ENCODE data around the gene VGLL4. TPM values are rescaled to one million over a fixed set of nuclear protein-coding genes. Genes with fewer than 3 reads are reported as not detected.

The VGLL4 gene
- total RNA-seq, 1 experiment from 2014 or later = 41.2 TPM

DNA sequence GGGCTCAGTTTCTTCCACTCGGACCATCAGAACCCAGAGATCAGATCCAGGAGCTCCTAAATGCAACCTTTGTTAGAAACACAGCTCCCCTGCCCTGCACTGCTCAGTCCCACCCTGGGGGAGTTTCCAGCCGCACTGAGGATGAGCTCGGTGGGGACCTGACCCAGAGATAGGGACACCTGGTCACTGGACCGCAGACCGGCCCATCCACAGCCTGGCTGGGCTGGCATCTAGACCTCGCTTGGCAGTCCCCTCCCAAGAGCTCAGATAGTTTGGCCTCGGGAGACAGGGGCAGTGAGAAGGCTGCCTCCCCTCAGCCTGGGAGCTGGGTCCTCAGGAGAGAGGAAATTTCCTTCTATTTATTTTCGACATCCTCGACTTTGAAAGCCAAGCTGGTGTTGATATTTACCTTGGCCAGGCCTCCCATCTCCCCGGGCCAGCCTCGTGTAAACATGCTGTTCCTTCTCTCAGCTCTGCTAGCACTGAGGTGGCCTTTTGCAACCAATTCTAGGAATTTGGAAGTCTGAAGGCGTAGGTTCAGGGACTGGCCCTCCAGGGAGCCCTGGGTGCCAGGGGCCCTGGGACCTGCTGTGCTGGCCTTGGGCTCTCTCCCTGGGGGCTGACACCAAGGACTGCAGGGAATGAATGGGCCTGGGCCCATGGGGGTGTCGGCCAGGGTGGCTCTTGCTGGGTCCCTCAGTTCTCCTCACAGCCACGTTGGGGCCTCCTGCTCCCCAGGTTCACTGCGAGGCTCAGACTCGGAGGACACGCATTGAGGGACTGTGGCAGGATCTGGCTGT, 90.1 kb downstream of the VGLL4 start:
- intact Hi-C loops (cut with micrococcal nuclease; ENCODE audit: unreplicated experiment) = no loop called here
- ChIA-PET CTCF (no interaction called here), POLR2A (ENCODE audit: low non-redundant PET) (no interaction called here)
- TF ChIP-seq EZH2 (IDR thresholded peaks at IDR 0.05; ENCODE audit: borderline replicate concordance, low read depth, low read length, poor library complexity, severe bottlenecking) = no peak
- TF ChIP-seq, protein P1, sequence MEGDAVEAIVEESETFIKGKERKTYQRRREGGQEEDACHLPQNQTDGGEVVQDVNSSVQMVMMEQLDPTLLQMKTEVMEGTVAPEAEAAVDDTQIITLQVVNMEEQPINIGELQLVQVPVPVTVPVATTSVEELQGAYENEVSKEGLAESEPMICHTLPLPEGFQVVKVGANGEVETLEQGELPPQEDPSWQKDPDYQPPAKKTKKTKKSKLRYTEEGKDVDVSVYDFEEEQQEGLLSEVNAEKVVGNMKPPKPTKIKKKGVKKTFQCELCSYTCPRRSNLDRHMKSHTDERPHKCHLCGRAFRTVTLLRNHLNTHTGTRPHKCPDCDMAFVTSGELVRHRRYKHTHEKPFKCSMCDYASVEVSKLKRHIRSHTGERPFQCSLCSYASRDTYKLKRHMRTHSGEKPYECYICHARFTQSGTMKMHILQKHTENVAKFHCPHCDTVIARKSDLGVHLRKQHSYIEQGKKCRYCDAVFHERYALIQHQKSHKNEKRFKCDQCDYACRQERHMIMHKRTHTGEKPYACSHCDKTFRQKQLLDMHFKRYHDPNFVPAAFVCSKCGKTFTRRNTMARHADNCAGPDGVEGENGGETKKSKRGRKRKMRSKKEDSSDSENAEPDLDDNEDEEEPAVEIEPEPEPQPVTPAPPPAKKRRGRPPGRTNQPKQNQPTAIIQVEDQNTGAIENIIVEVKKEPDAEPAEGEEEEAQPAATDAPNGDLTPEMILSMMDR (conservative IDR thresholded peaks at IDR 0.05; ENCODE audit: low read depth, low read length) = no peak
- Histone ChIP-seq H3K36me3 (ENCODE audit: insufficient read depth, low read length, poor library complexity, severe bottlenecking) (peaks cover 6% of the 10 kb centered on the region), H3K4me3 (ENCODE audit: low read depth, low read length, poor library complexity, severe bottlenecking) (no peak overlapping the region), H3K27ac (ENCODE audit: low read depth, low read length, poor library complexity, severe bottlenecking) (no peak overlapping the region), H3K27me3 (replicated peaks; ENCODE audit: insufficient read depth, low read depth, low read length, poor library complexity) (no peaks in the 10 kb centered on the region), H3K4me1 (ENCODE audit: insufficient read depth, low read length, poor library complexity, severe bottlenecking) (peaks cover 8% of the 10 kb centered on the region), H3K9me3 (ENCODE audit: low read depth, low read length, poor library complexity, severe bottlenecking) (no peaks in the 10 kb centered on the region)
- no TSS peak for BruUV-seq (replicated peaks)
- DNase-seq (ENCODE audit: low spot score) = no peak

DNA sequence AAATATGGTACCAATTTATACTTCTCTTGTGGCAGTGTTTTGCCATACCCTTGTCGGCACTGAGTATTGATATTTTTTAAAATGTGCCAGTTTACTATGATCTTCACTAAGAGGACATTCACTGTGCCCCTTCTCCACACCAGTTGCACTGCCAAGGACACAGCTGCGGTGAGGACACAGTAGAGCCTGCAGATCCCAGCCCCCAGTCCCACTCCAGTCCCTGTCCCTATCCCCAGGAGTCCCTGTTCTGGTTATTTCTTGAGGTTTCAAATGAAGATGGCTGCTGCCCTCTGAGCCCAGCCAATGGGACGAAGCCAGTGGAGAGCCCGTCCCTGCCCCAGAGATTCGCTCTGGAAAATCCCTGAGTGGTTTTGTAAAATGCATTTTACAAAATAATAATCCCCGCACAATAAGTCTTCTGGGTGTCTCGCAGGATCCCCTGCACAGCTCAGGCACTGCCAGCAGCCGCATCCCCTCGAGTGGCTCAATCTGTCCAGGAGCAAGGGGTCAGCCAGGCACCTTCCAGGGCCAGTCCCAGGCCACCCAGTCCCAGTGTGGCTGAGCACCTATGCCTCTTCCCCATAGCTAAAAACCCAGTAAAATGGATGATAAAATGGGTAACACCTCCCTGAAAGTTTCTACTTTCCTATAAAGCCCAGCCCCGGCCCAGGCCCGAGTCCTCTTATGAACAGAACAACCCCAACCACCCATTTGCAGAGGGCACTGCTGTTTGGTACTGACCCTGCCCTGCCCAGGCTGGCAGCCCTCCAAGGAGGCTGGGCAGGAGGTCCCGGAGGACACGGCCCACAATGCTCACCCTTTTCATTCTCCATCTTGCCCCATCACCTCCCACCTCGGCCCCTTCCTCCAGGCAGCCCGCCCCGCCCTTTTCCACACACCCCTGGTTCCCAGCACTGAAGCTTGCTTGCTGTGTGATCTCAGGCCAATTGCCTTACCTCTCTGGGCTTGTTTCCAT, 91.1 kb downstream of the VGLL4 start:
- ChIA-PET CTCF (no interaction called here), POLR2A (ENCODE audit: low non-redundant PET) (no interaction called here)
- Histone ChIP-seq H3K27me3 (replicated peaks; ENCODE audit: insufficient read depth, low read depth, low read length, poor library complexity) (no peaks in the 10 kb centered on the region), H3K36me3 (ENCODE audit: insufficient read depth, low read length, poor library complexity, severe bottlenecking) (no peaks in the 10 kb centered on the region), H3K27ac (ENCODE audit: low read depth, low read length, poor library complexity, severe bottlenecking) (no peak overlapping the region), H3K4me1 (ENCODE audit: insufficient read depth, low read length, poor library complexity, severe bottlenecking) (peaks cover 11% of the 10 kb centered on the region), H3K4me3 (ENCODE audit: low read depth, low read length, poor library complexity, severe bottlenecking) (no peak overlapping the region), H3K9me3 (ENCODE audit: low read depth, low read length, poor library complexity, severe bottlenecking) (no peaks in the 10 kb centered on the region)
- DNase-seq (ENCODE audit: low spot score) = no peak
- no peak for TF ChIP-seq EZH2 (IDR thresholded peaks at IDR 0.05; ENCODE audit: borderline replicate concordance, low read depth, low read length, poor library complexity, severe bottlenecking)
- TF ChIP-seq, protein P1 (conservative IDR thresholded peaks at IDR 0.05; ENCODE audit: low read depth, low read length) = no peak
- BruUV-seq (replicated peaks) = no TSS peak
- intact Hi-C loops (cut with micrococcal nuclease; ENCODE audit: unreplicated experiment) = no loop called here

DNA sequence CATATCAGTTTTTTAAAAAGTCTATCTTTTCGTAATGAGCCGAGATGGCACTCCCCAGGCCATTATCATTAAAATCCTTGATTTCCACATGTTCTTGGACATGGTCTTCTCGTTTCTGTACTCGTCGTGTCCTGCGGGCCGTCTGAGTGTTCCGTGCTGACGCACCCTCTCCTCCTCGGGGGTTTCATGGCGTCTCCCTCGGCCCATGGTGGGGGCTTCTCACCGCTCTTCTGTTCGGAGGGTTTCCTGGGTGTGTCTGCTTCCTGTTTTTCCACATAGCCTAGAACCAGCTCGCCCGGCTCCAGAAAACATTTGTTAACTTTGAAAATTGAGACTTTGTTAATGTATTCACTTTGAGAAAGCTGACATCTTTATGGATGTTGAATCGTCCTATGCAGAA, 92.7 kb downstream of the VGLL4 start:
- peaks cover 11% of the 10 kb centered on the region for H3K4me1 ChIP-seq (ENCODE audit: insufficient read depth, low read length, poor library complexity, severe bottlenecking)
- POLR2A ChIA-PET (ENCODE audit: low non-redundant PET) = no interaction called here
- CTCF ChIA-PET = no interaction called here

More for the DNA sequence above, 92.7 kb downstream of the VGLL4 start:
- Histone ChIP-seq H3K4me3 (ENCODE audit: low read depth, low read length, poor library complexity, severe bottlenecking) (no peak overlapping the region), H3K9me3 (ENCODE audit: low read depth, low read length, poor library complexity, severe bottlenecking) (no peaks in the 10 kb centered on the region), H3K27ac (ENCODE audit: low read depth, low read length, poor library complexity, severe bottlenecking) (no peak overlapping the region), H3K27me3 (replicated peaks; ENCODE audit: insufficient read depth, low read depth, low read length, poor library complexity) (no peaks in the 10 kb centered on the region), H3K36me3 (ENCODE audit: insufficient read depth, low read length, poor library complexity, severe bottlenecking) (no peaks in the 10 kb centered on the region)
- DNase-seq (ENCODE audit: low spot score) = no peak
- intact Hi-C loops (cut with micrococcal nuclease; ENCODE audit: unreplicated experiment) = no loop called here
- TF ChIP-seq EZH2 (IDR thresholded peaks at IDR 0.05; ENCODE audit: borderline replicate concordance, low read depth, low read length, poor library complexity, severe bottlenecking) = no peak
- TF ChIP-seq, protein P1 (conservative IDR thresholded peaks at IDR 0.05; ENCODE audit: low read depth, low read length) = no peak
- no TSS peak for BruUV-seq (replicated peaks)
